ENCODE measurements around the gene PRG3.

PRG3 gene

DNA sequence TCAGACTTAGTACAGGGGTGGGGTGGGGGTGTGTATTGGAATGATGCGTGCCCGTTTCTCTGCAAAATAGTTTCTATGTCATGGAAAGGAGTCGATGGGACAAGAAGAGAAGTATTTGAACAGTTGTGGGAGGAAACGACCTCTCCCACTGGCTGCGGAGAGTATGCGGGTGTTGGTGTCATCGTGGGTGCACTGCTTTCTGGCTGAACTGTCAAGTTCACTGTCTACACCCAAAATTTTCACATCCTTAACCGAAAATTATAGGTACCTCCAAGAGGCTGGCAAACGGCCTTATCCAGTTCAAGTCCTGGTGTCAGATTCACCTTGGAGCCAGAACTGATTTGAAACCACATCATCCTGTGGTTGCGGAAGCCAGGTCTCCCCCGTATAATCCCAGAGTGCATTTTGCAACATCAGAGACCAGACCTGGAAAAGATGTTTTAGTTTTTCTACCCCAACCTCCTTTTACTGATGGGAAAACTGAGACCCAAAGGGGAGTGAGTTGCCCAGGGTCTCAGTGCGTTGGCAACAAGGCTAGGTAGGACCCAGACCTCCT lies 44.8 kb downstream of the PRG3 start:
- peak; percentile 23 for DNase-seq

DNA sequence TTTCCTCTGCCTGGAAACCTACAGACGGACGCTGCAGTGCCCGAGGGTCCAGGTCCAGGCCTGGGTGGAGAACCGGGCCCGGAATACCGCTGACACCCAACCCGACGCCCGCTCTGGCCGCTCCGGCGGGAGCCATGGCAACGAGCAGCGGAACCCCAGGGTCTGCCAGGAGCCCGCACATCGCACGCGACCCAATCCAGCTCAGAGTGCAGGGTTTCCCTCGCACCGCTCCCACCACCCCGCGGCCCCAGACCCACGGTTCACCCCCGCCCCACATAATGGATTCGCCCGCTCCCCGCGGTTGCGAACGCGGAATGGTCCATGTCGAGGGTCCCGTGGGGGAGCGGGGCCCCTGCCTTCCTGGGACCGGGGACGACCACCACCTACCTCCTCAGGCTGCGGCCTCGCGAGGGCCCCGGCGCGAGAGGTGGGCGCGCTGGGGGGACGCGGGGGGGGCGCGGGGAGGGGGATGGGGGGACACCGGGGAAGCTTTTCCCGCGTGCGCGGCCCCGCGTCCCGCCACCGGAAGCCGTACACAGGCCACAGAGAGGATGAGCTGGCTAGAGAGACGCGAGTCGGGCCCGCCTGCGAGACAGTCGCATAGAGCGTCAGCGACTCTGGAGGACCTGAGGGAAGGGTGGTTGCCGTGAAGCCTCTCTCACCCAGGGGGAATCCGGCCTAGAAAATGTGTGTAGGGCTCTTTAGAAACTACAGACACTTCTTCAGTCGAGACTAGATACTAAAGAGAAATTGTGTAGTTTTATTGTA lies 45.4 kb downstream of the PRG3 start, which contains the start of gene SSRP1:
SSRP1 (minus strand) TSS at position 550 of the 768 bp plus-strand sequence. CDS start 771 bp downstream, outside the sequence.
- peak; percentile 94 for DNase-seq

DNA sequence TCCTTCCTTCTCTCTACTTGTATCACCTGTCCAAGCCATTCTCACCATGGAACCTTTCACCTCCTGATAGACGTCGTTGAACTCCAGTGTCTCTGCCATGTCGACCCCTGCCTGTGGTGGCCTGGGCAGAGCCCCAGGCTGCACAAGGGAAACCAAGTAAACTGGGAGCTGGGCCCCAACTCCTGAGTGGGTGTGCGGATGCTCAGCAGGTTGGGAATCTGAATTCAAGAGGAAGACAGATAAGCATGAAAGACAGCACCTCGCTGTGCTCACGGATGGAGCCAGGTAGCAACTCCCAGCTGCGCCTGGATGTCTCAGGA lies 46.0 kb downstream of the PRG3 start:
- DNase-seq = peak; percentile 13

DNA sequence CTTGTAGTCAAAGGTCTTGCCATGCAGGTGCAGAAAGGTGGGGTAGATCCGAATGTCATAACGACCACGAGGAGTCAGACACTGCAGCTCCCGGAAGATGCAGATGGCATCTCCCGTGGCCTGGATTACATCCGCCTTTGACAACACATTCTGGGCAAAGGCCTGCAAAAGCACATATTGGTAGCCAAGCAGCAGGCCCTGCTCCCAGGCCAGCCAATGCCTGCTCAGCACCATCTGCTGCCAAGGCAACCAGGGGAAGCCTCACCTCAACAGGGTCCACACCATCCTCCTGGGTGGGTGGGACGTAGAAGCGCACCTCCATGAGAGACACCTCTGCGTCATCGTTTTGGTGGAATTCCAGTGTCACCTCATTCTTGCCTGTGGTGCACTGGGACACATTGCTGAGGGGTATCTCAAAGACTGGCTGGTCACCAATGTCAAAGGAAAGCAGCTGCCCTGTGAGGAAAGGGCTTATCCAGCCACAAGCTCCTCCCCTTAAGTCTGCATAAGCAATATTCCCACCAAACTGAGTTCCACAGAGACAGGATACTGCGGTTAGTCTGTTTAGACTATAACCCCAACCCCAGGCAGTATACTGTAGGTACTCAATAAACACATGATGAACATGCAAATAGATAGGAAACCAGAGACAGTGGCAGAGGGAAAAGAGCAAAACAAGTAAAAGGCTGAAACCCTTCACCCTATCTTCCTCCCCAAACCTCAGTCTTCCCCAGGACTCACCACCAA lies 48.1 kb downstream of the PRG3 start:
- no peak for DNase-seq

DNA sequence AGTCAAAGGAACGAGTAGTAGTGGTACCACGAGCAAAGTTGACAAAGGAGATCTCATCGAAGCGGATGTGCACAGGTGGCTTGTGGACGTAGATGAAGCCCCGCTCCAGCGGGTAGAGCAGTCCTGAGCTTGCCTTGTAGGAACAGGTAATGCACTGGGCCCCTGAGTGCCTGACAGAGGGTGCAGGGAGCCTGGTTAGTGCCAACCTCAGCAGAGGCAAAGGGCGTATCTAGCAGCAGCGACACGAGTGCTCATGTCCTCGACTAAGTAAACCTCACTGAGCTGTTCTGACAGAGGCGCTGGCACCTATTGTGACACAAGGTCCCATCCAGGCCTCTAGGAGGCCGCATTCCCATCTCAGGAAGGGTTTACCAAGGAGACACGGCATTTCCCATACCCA lies 49.2 kb downstream of the PRG3 start:
- no peak for DNase-seq

DNA sequence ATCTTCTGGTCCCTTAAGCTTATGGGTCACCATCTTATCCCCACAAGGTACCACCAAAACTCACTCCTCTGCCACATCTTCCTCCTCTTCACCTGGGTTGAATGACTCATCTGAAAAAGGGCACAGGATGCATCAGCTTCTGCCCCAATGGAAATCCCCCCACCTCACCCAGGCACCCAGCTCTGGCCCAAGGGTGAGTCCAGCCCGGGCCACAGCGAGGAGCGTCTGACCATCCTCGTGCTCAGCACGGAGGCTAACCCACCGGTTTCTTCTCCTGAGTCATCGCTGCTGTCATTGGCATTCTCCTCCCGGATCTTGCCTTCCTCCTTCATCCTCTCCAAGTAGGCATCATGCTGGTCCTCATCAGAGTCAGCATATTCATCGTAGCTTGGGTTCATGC lies 50.9 kb downstream of the PRG3 start:
- peak; percentile 54 for DNase-seq

DNA sequence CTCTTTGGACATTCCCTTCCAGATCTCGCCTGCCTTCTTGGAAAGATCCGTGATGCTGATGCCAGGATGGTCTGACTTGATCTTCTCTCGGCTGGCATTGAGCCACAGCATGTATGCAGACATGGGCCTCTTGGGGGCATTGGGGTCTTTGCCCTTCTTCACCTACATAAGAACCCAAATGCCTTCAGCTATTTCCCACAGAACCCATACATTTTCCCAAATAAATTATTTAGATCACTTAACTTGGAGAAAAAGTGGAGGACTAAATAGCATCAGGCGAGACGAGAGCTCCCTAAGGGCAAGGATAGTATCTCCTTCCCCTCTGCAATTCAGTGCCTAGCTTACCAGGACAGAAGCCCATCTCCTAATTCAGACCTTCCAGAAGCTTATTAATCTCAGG lies 53.2 kb downstream of the PRG3 start:
- DNase-seq = no peak

Measured in activated CD4-positive, alpha-beta T cell treated with anti-CD3 and anti-CD28 coated beads, Interleukin-2, Interleukin-6, amounts not matched to agents 100 ng/mL and 50 ng/mL, durations not matched to agents 16 hours and 8 hours (primary cell).